HG03159 (cell line): ENCODE measurements around the gene AUTS2.

Experiments
- ATAC-seq: cut with Tn5 transposase; IDR thresholded peaks from one replicate; pipeline ENCODE4 v1.9.1; 2021; ENCODE audit warnings: mild to moderate bottlenecking, moderate library complexity; ENCODE audit not compliant: unreplicated experiment

AUTS2 gene

GRCh38 chr7:70014472-70015177 is 416.4 kb downstream of the AUTS2 start:
- ATAC-seq, result no peak

GRCh38 chr7:70015353-70015752 is 417.1 kb downstream of the AUTS2 start:
- ATAC-seq, result no peak

GRCh38 chr7:70016044-70016770 is 417.9 kb downstream of the AUTS2 start:
- no peak for ATAC-seq

- ATAC-seq, result no peak
These were observed 419.1 kb downstream of the AUTS2 start for GRCh38 chr7:70017357-70017756.

- ATAC-seq, result no peak
These were observed 420.4 kb downstream of the AUTS2 start for GRCh38 chr7:70018700-70019099.

GRCh38 chr7:70027867-70028266 is 429.6 kb downstream of the AUTS2 start:
- ATAC-seq, result no peak

- ATAC-seq, result no peak
These were observed 430.3 kb downstream of the AUTS2 start for GRCh38 chr7:70028620-70029019.

GRCh38 chr7:70029993-70030392 is 431.7 kb downstream of the AUTS2 start:
- ATAC-seq, result no peak

GRCh38 chr7:70030745-70031144 is 432.5 kb downstream of the AUTS2 start:
- no peak for ATAC-seq

GRCh38 chr7:70031245-70031644 is 433.0 kb downstream of the AUTS2 start:
- ATAC-seq, result no peak

GRCh38 chr7:70032649-70033048 is 434.4 kb downstream of the AUTS2 start:
- ATAC-seq, result no peak

- no peak for ATAC-seq
These were observed 435.0 kb downstream of the AUTS2 start for GRCh38 chr7:70033226-70033625.

GRCh38 chr7:70034999-70035398 is 436.7 kb downstream of the AUTS2 start:
- ATAC-seq, result no peak

GRCh38 chr7:70035519-70035918 is 437.2 kb downstream of the AUTS2 start:
- ATAC-seq, result no peak

GRCh38 chr7:70035955-70036354 is 437.7 kb downstream of the AUTS2 start:
- no peak for ATAC-seq

- ATAC-seq, result no peak
These were observed 438.4 kb downstream of the AUTS2 start for GRCh38 chr7:70036695-70037094.

- no peak for ATAC-seq
These were observed 439.1 kb downstream of the AUTS2 start for GRCh38 chr7:70037171-70037933.

GRCh38 chr7:70040051-70040450 is 441.8 kb downstream of the AUTS2 start:
- ATAC-seq, result no peak

- no peak for ATAC-seq
These were observed 442.9 kb downstream of the AUTS2 start for GRCh38 chr7:70040970-70041766.

- no peak for ATAC-seq
These were observed 444.3 kb downstream of the AUTS2 start for GRCh38 chr7:70042533-70042932.

- ATAC-seq, result no peak
These were observed 444.8 kb downstream of the AUTS2 start for GRCh38 chr7:70043015-70043538.
